ENCODE data around the gene WASHC3. TPM values are rescaled to one million over a fixed set of nuclear protein-coding genes. Genes with fewer than 3 reads are reported as not detected.

Gene WASHC3
- total and polyA plus RNA-seq, 4 donors: 22.4 to 51.4 (median 25.8) TPM

DNA sequence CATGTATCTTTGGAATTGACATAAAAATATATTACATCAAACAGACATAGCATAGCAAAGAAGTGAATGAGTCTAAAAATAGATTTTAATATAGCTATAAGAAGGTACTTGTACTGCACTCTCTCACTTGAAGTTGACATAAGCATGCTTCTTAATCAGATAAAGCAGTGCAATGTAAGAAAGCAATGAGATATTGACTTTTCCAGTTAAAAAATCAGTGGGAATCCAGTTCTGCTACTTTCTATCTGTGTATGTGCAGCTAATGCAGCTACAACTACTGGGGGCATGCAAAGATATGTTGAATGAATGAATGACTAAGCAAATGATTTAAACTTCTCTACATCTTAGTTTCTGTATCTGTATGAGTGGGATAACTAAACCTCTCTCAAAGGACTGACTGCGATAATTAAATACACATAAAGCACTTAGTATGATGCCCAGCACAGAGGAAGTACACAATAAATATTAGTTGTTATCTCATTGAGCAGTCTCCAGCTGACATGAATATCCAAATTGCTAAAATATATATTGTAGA, 10.3 kb downstream of the WASHC3 start (continued):
- TF ChIP-seq, protein P1, sequence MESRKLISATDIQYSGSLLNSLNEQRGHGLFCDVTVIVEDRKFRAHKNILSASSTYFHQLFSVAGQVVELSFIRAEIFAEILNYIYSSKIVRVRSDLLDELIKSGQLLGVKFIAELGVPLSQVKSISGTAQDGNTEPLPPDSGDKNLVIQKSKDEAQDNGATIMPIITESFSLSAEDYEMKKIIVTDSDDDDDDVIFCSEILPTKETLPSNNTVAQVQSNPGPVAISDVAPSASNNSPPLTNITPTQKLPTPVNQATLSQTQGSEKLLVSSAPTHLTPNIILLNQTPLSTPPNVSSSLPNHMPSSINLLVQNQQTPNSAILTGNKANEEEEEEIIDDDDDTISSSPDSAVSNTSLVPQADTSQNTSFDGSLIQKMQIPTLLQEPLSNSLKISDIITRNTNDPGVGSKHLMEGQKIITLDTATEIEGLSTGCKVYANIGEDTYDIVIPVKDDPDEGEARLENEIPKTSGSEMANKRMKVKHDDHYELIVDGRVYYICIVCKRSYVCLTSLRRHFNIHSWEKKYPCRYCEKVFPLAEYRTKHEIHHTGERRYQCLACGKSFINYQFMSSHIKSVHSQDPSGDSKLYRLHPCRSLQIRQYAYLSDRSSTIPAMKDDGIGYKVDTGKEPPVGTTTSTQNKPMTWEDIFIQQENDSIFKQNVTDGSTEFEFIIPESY (IDR thresholded peaks at IDR 0.05): no peak
- TF ChIP-seq HNF4A (conservative IDR thresholded peaks at IDR 0.05): no peak

DNA sequence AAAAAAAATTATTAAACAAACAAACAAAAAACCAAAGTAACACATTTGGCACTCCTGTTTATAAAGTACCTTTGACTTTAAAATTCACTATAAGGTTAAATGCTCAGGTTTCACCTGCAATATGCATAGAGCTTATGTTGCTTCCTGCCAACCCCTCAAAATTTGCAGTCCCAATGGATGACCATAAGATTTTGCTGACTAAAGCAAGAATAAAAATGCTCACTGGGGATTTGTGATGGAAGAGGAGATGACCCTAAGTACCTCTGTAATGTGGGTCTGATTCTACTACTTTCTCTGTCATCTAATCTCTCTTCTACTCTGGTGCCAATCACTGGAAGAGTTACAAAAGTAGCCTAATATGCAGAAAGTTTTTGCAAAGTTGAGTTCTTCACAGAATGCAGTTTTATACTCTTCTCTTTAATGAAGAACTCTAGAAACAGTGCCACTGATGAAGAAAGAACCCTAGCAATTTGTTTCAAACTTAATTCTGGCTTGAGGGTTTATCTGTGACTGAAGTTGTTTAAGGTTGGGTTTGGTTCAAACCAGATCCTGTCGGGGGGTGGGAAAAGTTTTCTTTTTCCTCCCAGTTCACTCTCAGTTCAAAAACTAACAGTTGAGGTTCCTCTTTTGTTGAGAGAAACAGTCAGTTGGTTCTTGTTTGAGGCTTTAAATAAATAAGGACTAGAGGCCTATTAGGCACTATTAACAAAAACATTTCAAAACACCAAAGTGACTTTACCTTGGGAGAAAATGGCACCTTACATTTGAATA, 10.9 kb downstream of the WASHC3 start:
- Histone ChIP-seq H3K4me1 (ENCODE audit: control insufficient read depth in 4 of 4, insufficient read depth in 4 of 4, low read length in 3 of 4) (no peaks in the 10 kb centered on the region), H3K36me3 (ENCODE audit: control insufficient read depth in 4 of 4, insufficient read depth in 3 of 4, low read depth in 1 of 4, low read length in 3 of 4) (peaks cover 10 to 21% (median 13%) of the 10 kb centered on the region in 4 donors), H3K9me3 (ENCODE audit: control insufficient read depth in 4 of 4, low read length in 3 of 4) (no peaks in the 10 kb centered on the region), H3K4me3 (ENCODE audit: low read depth in 1 of 3, low read length in 3 of 3) (no peak overlapping the region), H3K9ac (ENCODE audit: low read depth in 1 of 2, low read length in 2 of 2) (no peak overlapping the region), H3K27me3 (ENCODE audit: control insufficient read depth in 4 of 4, insufficient read depth in 4 of 4, low read length in 3 of 4) (no peaks in the 10 kb centered on the region), H3K27ac (ENCODE audit: low read depth in 1 of 2, low read length in 2 of 2) (no peak overlapping the region)
- 80% methylated on average over 1 of the region's 1 CpG for WGBS
- no peak for DNase-seq (ENCODE audit: low spot score)
- TF ChIP-seq EGR1 (IDR thresholded peaks at IDR 0.05; ENCODE audit: low read depth in 2 of 2) (no peak), JUND (IDR thresholded peaks at IDR 0.05) (no peak), NR2F2 (IDR thresholded peaks at IDR 0.05) (no peak)
- TF ChIP-seq, protein P2, sequence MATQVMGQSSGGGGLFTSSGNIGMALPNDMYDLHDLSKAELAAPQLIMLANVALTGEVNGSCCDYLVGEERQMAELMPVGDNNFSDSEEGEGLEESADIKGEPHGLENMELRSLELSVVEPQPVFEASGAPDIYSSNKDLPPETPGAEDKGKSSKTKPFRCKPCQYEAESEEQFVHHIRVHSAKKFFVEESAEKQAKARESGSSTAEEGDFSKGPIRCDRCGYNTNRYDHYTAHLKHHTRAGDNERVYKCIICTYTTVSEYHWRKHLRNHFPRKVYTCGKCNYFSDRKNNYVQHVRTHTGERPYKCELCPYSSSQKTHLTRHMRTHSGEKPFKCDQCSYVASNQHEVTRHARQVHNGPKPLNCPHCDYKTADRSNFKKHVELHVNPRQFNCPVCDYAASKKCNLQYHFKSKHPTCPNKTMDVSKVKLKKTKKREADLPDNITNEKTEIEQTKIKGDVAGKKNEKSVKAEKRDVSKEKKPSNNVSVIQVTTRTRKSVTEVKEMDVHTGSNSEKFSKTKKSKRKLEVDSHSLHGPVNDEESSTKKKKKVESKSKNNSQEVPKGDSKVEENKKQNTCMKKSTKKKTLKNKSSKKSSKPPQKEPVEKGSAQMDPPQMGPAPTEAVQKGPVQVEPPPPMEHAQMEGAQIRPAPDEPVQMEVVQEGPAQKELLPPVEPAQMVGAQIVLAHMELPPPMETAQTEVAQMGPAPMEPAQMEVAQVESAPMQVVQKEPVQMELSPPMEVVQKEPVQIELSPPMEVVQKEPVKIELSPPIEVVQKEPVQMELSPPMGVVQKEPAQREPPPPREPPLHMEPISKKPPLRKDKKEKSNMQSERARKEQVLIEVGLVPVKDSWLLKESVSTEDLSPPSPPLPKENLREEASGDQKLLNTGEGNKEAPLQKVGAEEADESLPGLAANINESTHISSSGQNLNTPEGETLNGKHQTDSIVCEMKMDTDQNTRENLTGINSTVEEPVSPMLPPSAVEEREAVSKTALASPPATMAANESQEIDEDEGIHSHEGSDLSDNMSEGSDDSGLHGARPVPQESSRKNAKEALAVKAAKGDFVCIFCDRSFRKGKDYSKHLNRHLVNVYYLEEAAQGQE (IDR thresholded peaks at IDR 0.05): no peak
- TF ChIP-seq, protein P3, sequence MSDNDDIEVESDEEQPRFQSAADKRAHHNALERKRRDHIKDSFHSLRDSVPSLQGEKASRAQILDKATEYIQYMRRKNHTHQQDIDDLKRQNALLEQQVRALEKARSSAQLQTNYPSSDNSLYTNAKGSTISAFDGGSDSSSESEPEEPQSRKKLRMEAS (IDR thresholded peaks at IDR 0.05): no peak
- TF ChIP-seq, protein P4, sequence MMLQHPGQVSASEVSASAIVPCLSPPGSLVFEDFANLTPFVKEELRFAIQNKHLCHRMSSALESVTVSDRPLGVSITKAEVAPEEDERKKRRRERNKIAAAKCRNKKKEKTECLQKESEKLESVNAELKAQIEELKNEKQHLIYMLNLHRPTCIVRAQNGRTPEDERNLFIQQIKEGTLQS (IDR thresholded peaks at IDR 0.05): no peak
- TF ChIP-seq, protein P1 (IDR thresholded peaks at IDR 0.05): no peak
- TF ChIP-seq, protein P5, sequence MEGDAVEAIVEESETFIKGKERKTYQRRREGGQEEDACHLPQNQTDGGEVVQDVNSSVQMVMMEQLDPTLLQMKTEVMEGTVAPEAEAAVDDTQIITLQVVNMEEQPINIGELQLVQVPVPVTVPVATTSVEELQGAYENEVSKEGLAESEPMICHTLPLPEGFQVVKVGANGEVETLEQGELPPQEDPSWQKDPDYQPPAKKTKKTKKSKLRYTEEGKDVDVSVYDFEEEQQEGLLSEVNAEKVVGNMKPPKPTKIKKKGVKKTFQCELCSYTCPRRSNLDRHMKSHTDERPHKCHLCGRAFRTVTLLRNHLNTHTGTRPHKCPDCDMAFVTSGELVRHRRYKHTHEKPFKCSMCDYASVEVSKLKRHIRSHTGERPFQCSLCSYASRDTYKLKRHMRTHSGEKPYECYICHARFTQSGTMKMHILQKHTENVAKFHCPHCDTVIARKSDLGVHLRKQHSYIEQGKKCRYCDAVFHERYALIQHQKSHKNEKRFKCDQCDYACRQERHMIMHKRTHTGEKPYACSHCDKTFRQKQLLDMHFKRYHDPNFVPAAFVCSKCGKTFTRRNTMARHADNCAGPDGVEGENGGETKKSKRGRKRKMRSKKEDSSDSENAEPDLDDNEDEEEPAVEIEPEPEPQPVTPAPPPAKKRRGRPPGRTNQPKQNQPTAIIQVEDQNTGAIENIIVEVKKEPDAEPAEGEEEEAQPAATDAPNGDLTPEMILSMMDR (IDR thresholded peaks at IDR 0.05; ENCODE audit: low read depth, low read length, missing input control): no peak

Measured in liver (tissue), 9 donors.